ENCODE data around the gene TEAD3.

DNA sequence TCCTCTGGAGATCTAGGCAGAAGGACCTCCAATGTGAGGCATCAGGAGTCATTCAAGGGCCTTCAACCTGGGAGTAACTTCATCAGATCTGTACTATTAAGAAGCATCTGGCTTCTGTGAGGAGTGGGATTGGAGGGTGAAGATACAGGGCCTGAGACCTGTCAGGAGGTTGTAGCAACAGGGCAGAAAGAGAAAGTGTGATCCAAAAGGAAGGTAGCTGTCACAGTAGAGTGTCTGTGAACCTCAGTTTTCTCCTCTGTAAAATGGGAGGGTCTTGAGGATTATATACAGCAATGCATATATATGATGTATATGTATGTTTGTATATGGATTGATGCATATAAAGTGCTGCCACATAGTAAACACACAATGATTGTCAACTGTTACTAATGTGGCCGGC lies 31.2 kb downstream of the TEAD3 start:
- no peak for TF ChIP-seq CTCF (IDR thresholded peaks at IDR 0.05)
- no peak for TF ChIP-seq POLR2A (IDR thresholded peaks at IDR 0.05)

Data from sigmoid colon (tissue), 3 donors.